Measurements from ENCODE around the gene ZNF467. TPM values are rescaled to one million over a fixed set of nuclear protein-coding genes. Genes with fewer than 3 reads are reported as not detected.

Gene ZNF467
- total RNA-seq, 1 donor from 2014 or later: 2.3 TPM

- Mint-ChIP-seq H3K27me3 (ENCODE audit: low read depth) (peaks cover 94% of the 10 kb centered on the region), H3K27ac (ENCODE audit: unreplicated experiment) (no peak overlapping the region), H3K4me1 (peaks cover 10% of the 10 kb centered on the region), H3K4me3 (peak overlapping the region; percentile 56), H3K9me3 (no peaks in the 10 kb centered on the region), H3K36me3 (ENCODE audit: low read depth) (peaks cover 6% of the 10 kb centered on the region)
- no peak for DNase-seq (ENCODE audit: low read depth, low spot score)
- TF ChIP-seq CTCF (conservative IDR thresholded peaks at IDR 0.05): no peak
These were observed 7.8 kb downstream of the ZNF467 start for GRCh38 chr7:149765399-149766121.

- Mint-ChIP-seq H3K36me3 (ENCODE audit: low read depth) (peaks cover 6% of the 10 kb centered on the region), H3K4me1 (peaks cover 10% of the 10 kb centered on the region), H3K4me3 (peak overlapping the region; percentile 65), H3K9me3 (no peaks in the 10 kb centered on the region), H3K27me3 (ENCODE audit: low read depth) (peaks cover 94% of the 10 kb centered on the region), H3K27ac (ENCODE audit: unreplicated experiment) (no peak overlapping the region)
- peak; percentile 52 for TF ChIP-seq CTCF (conservative IDR thresholded peaks at IDR 0.05)
- no peak for DNase-seq (ENCODE audit: low read depth, low spot score)
These were observed 8.6 kb downstream of the ZNF467 start for GRCh38 chr7:149764481-149765398.

GRCh38 chr7:149763563-149764240 lies 9.7 kb downstream of the ZNF467 start:
- peaks cover 97% of the 10 kb centered on the region for H3K27me3 Mint-ChIP-seq (ENCODE audit: low read depth)
- H3K27ac Mint-ChIP-seq (ENCODE audit: unreplicated experiment): no peak overlapping the region
- H3K4me3 Mint-ChIP-seq: no peak overlapping the region
- no peak for TF ChIP-seq CTCF (conservative IDR thresholded peaks at IDR 0.05)
- no peak for DNase-seq (ENCODE audit: low read depth, low spot score)
- peaks cover 6% of the 10 kb centered on the region for H3K36me3 Mint-ChIP-seq (ENCODE audit: low read depth)
- peaks cover 18% of the 10 kb centered on the region for H3K4me1 Mint-ChIP-seq
- H3K9me3 Mint-ChIP-seq: no peaks in the 10 kb centered on the region

- H3K4me1 Mint-ChIP-seq: peaks cover 20% of the 10 kb centered on the region
- peaks cover 88% of the 10 kb centered on the region for H3K27me3 Mint-ChIP-seq (ENCODE audit: low read depth)
- no peak for TF ChIP-seq CTCF (conservative IDR thresholded peaks at IDR 0.05)
- no peak for DNase-seq (ENCODE audit: low read depth, low spot score)
- H3K4me3 Mint-ChIP-seq: no peak overlapping the region
- H3K36me3 Mint-ChIP-seq (ENCODE audit: low read depth): peaks cover 3% of the 10 kb centered on the region
- H3K27ac Mint-ChIP-seq (ENCODE audit: unreplicated experiment): no peak overlapping the region
- H3K9me3 Mint-ChIP-seq: no peaks in the 10 kb centered on the region
These were observed 10.8 kb downstream of the ZNF467 start for GRCh38 chr7:149762610-149763009.

- TF ChIP-seq CTCF (conservative IDR thresholded peaks at IDR 0.05): no peak
- Mint-ChIP-seq H3K4me1 (peaks cover 20% of the 10 kb centered on the region), H3K36me3 (ENCODE audit: low read depth) (peaks cover 3% of the 10 kb centered on the region), H3K27me3 (ENCODE audit: low read depth) (peaks cover 82% of the 10 kb centered on the region), H3K9me3 (no peaks in the 10 kb centered on the region), H3K27ac (ENCODE audit: unreplicated experiment) (no peak overlapping the region), H3K4me3 (no peak overlapping the region)
- DNase-seq (ENCODE audit: low read depth, low spot score): no peak
These were observed 11.3 kb downstream of the ZNF467 start for GRCh38 chr7:149762089-149762488.

All from neural crest cell (in vitro differentiated cells).